Thoracic aorta (tissue), 2 donors: Measurements from ENCODE around the gene SHROOM2. TPM values are rescaled to one million over a fixed set of nuclear protein-coding genes. Genes with fewer than 3 reads are reported as not detected.

Experiments
- ATAC-seq: fragments of 150-250 bp; one replicate; pipeline ENCODE4 v1.8.0; 2017; ENCODE audit warnings: low read depth; ENCODE audit not compliant: insufficient number of reproducible peaks, low FRiP score
- DNase-seq: peaks from one replicate; pipeline ENCODE4 v3.0.0-alpha.2; 2020; ENCODE audit warnings: low spot score
- H3K27ac ChIP-seq, 2 donors: fragments of 200-600 bp; sonication (generic); 1 replicate in 1 of 2; 2 replicates in 1 of 2; pipeline ENCODE4 v1.5.1; 2016; ENCODE audit warnings: mild to moderate bottlenecking in 2 of 2, moderate library complexity in 2 of 2
- H3K27me3 ChIP-seq: fragments of 200-600 bp; sonication (generic); replicated peaks from 2 replicates; pipeline ENCODE4 v1.6.0; 2016; ENCODE audit warnings: mild to moderate bottlenecking; ENCODE audit not compliant: insufficient read depth
- H3K36me3 ChIP-seq: fragments of 200-600 bp; sonication (generic); one replicate; pipeline ENCODE4 v1.5.1; 2016
- H3K4me1 ChIP-seq, 2 donors: fragments of 200-600 bp; sonication (generic); 1 replicate in 1 of 2; 2 replicates in 1 of 2; pipeline versions ENCODE4 v1.5.1 to v1.6.0; 2016; ENCODE audit warnings: low read depth in 2 of 2, mild to moderate bottlenecking in 1 of 2; ENCODE audit not compliant: control insufficient read depth in 1 of 2
- H3K4me3 ChIP-seq: fragments of 200-600 bp; sonication (generic); 2 replicates; pipeline ENCODE4 v1.5.1; 2016; ENCODE audit warnings: mild to moderate bottlenecking
- H3K9me3 ChIP-seq: fragments of 200-600 bp; sonication (generic); 2 replicates; pipeline ENCODE4 v1.5.1; 2016
- CTCF ChIP-seq: fragments of 200-600 bp; sonication (generic); IDR thresholded peaks from one replicate; pipeline ENCODE4 v1.5.1; 2019; ENCODE audit warnings: antibody characterized with exemption
- total RNA-seq, 2 donors: library from RNA; depleted of rRNA; stranded (reverse); fragments of >200 nt; gene quantifications; one replicate each; pipeline versions ENCODE4 v1.1.0 to v1.2.3, GENCODE V29; 2016

SHROOM2 gene
- total RNA-seq, 2 donors from 2014 or later: 2.0 TPM

GRCh38 chrX:9859711-9860555, 73.7 kb downstream of the SHROOM2 start:
- no peak overlapping the region for H3K4me3 ChIP-seq
- H3K4me1 ChIP-seq: no peaks in the 10 kb centered on the region
- ATAC-seq: no peak
- no peak for DNase-seq
- no peaks in the 10 kb centered on the region for H3K9me3 ChIP-seq
- no peaks in the 10 kb centered on the region for H3K36me3 ChIP-seq
- no peak for TF ChIP-seq CTCF
- H3K27ac ChIP-seq: no peak overlapping the region
- H3K27me3 ChIP-seq: no peaks in the 10 kb centered on the region

GRCh38 chrX:9860826-9861225, 74.6 kb downstream of the SHROOM2 start:
- Histone ChIP-seq H3K4me3 (no peak overlapping the region), H3K4me1 (no peaks in the 10 kb centered on the region), H3K9me3 (no peaks in the 10 kb centered on the region), H3K36me3 (no peaks in the 10 kb centered on the region), H3K27me3 (no peaks in the 10 kb centered on the region), H3K27ac (no peak overlapping the region)
- ATAC-seq: no peak
- DNase-seq: no peak
- no peak for TF ChIP-seq CTCF

- ATAC-seq (no peak), DNase-seq (no peak)
- no peak overlapping the region for H3K4me3 ChIP-seq
- H3K27me3 ChIP-seq: no peaks in the 10 kb centered on the region
- H3K4me1 ChIP-seq: no peaks in the 10 kb centered on the region
- no peaks in the 10 kb centered on the region for H3K36me3 ChIP-seq
- TF ChIP-seq CTCF: no peak
- no peak overlapping the region for H3K27ac ChIP-seq
- no peaks in the 10 kb centered on the region for H3K9me3 ChIP-seq
These were observed 75.5 kb downstream of the SHROOM2 start for GRCh38 chrX:9861711-9862110.

- Histone ChIP-seq H3K4me1 (no peaks in the 10 kb centered on the region), H3K4me3 (no peak overlapping the region), H3K27me3 (no peaks in the 10 kb centered on the region), H3K27ac (no peak overlapping the region), H3K36me3 (no peaks in the 10 kb centered on the region), H3K9me3 (no peaks in the 10 kb centered on the region)
- no peak for TF ChIP-seq CTCF
- ATAC-seq: no peak
- no peak for DNase-seq
These were observed 76.3 kb downstream of the SHROOM2 start for GRCh38 chrX:9862525-9862924.

GRCh38 chrX:9862953-9863352, 76.7 kb downstream of the SHROOM2 start:
- no peak for TF ChIP-seq CTCF
- H3K4me1 ChIP-seq: no peaks in the 10 kb centered on the region
- H3K27me3 ChIP-seq: no peaks in the 10 kb centered on the region
- H3K9me3 ChIP-seq: no peaks in the 10 kb centered on the region
- H3K27ac ChIP-seq: no peak overlapping the region
- H3K4me3 ChIP-seq: no peak overlapping the region
- ATAC-seq: no peak
- no peak for DNase-seq
- no peaks in the 10 kb centered on the region for H3K36me3 ChIP-seq
